ENCODE data around the gene LRRN3.
"Not testable (repeated sequence)": the region's sequence is repeated elsewhere in the genome, so short reads cannot be mapped to it uniquely, and the experiment has no call there.

Gene LRRN3

DNA sequence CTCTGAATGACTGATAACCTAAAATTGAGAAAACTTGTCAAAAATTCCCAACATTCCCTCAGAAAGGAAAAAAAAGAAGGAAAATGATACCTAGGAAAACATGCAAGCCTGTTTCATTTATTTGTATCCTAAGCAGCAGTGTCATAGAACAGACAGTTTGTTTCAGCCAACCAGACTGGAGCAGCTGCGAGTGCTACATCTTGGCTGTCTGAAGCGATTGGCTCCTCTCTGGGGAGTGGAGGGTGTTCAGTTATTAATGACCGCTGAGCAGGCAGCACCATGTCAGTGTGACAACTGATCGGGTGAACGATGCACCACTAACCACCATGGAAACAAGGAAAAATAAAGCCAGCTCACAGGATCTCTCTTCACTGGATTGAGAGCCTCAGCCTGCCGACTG lies at the start of gene LRRN3:
Gene LRRN3 (plus strand): TSS at position 282 of the 400 bp plus-strand sequence. CDS start 31,646 bp downstream, outside the sequence.
- DNase-seq (ENCODE audit: low read depth in 1 of 2, low spot score in 1 of 2): no peak

- no peak for DNase-seq (ENCODE audit: low read depth in 1 of 2, low spot score in 1 of 2)
These were observed 49.4 kb upstream of the LRRN3 start for GRCh38 chr7:111041577-111041976.

DNA sequence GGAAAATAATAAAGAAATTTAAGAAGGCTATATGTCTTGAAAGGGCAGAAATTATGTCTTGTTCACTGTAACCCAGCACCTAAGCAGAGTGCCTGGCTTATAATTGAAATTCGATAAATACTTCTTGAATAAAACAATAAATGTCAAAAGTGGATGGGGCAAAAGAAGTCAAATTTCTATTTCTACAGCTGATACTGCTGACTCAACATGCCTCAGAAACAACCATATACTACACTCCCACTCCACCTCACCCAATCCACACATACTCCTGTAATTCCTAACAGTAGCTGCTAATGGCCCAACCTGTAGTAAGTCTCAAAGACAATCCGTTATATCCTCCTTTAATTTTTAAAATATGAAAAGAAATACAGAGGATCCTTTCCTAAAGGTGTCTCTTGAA lies 48.1 kb upstream of the LRRN3 start:
- no peak for DNase-seq (ENCODE audit: low read depth in 1 of 2, low spot score in 1 of 2)

DNA sequence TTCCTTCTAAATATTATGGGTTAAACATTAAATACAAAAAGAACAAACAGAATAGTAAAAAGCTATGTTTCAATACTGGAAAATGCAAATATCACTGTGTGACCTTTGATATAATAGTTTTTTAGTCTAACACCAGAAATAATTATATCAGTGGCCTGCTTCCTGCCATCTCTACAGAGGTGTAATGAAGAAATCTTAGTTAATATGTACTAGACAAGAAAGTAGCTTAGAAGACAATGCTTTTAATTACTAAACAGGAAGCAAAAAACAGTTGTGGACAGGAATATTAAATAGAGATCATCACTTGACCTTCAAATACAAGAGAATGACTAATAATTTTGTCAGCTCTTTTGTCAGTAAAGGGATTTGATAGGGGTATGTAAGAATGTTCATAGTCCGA lies 47.4 kb upstream of the LRRN3 start:
- DNase-seq (ENCODE audit: low read depth in 1 of 2, low spot score in 1 of 2): no peak

- no peak for DNase-seq (ENCODE audit: low read depth in 1 of 2, low spot score in 1 of 2)
These were observed 45.5 kb upstream of the LRRN3 start for GRCh38 chr7:111045449-111045848.

DNA sequence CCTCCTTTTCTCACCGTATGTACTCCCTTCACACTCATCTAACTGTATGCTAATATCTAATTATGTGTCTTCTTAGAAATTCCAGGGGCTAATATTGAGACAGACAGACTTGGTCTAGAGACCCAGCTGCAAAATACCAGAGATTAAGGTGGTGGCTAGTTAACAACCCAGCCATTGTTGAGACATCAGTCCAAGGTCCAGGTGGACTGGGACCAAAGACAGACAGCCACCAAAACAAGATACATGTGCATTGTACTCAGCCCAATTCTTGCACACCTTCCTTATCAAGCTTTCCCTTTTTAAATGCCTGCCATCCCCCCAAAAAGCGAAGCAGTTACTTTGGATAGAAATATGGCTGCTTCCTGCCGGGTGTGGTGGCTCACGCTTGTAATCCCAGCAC lies 43.3 kb upstream of the LRRN3 start:
- DNase-seq (ENCODE audit: low read depth in 1 of 2, low spot score in 1 of 2): no peak

- no peak for DNase-seq (ENCODE audit: low read depth in 1 of 2, low spot score in 1 of 2)
These were observed 40.8 kb upstream of the LRRN3 start for GRCh38 chr7:111049971-111050680.

GRCh38 chr7:111050875-111051416 lies 40.0 kb upstream of the LRRN3 start:
- no peak for DNase-seq (ENCODE audit: low read depth in 1 of 2, low spot score in 1 of 2)

- DNase-seq (ENCODE audit: low read depth in 1 of 2, low spot score in 1 of 2): no peak
These were observed 39.1 kb upstream of the LRRN3 start for GRCh38 chr7:111051832-111052231.

- no peak for DNase-seq (ENCODE audit: low read depth in 1 of 2, low spot score in 1 of 2)
These were observed 37.9 kb upstream of the LRRN3 start for GRCh38 chr7:111053035-111053434.

DNA sequence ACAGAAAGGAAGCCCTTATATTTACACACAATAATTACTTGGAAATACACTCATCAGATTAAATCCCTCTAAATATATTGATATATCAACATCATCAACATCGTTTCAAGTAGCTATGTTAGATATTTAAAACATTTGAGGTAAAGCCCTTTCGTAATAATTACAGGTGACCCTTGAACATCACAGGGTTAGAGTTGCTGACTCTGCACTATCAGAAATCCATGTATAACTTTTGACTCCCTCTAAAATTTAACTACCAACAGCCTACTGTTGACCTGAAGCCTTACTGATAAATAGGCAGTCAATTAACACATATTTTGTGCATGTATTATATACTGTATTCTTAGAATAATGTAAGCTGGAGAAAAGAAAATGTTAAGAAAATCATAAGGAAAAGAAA lies 34.6 kb upstream of the LRRN3 start:
- DNase-seq (ENCODE audit: low read depth in 1 of 2, low spot score in 1 of 2): no peak

- DNase-seq (ENCODE audit: low read depth in 1 of 2, low spot score in 1 of 2): no peak
These were observed 33.9 kb upstream of the LRRN3 start for GRCh38 chr7:111057066-111057465.

GRCh38 chr7:111059833-111060232 lies 31.1 kb upstream of the LRRN3 start:
- no peak for DNase-seq (ENCODE audit: low read depth in 1 of 2, low spot score in 1 of 2)

DNA sequence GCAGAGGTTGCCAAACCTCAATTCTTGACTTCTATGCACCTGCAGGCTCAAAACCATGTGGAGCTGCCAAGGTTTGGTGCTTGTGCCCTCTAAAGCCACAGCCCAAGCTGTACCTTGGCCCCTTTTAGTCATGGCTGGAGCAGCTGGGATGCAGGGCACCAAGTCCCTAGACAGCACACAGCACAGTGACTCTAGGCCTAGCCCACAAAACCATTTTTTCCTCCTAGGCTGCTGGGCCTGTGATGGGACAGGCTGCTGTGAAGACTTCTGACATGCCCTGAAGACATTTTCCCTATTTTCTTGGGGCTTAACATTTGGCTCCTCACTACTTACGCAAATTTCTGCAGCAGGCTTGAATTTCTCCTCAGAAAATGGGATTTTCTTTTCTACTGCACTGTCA lies 27.8 kb upstream of the LRRN3 start:
- DNase-seq (ENCODE audit: low read depth in 1 of 2, low spot score in 1 of 2): no peak

DNA sequence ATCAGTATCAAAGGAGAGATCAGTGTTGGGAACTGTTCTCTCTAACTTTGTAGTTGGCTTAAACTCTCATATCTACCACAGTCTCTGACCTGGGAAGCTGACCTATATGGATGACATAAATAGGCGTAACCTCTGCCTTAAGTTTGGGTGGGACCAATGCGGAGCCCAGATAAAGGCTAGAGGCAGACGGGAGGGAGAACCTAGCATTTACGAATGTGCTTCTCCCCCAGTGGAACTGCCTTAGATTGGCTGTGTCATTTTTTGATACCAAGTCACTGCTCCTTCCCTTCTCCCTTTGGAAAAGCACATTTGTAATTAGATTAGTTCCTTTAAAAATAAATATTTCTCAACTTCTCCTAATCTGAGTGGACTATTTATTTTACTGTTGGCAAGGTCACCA lies 23.7 kb upstream of the LRRN3 start:
- DNase-seq (ENCODE audit: low read depth in 1 of 2, low spot score in 1 of 2): no peak

DNA sequence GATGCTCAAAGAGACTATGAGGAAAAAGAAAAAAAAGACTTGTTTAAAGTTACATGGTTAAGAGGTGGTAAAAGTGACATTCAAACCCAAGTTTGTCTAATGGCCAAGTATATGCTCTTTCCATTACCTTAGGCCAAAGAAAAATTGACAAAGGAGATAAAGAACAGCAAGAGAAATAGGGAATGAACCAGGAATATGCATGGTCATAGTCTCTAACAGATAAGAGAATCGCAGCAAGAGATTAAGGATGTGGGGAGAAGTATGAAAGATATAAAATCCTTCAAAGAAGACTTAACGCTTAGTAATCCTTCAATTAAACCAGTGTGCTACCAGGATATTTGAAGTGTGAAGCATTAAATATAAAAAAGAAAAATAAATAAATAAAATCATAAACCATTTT lies 23.2 kb upstream of the LRRN3 start:
- no peak for DNase-seq (ENCODE audit: low read depth in 1 of 2, low spot score in 1 of 2)

DNA sequence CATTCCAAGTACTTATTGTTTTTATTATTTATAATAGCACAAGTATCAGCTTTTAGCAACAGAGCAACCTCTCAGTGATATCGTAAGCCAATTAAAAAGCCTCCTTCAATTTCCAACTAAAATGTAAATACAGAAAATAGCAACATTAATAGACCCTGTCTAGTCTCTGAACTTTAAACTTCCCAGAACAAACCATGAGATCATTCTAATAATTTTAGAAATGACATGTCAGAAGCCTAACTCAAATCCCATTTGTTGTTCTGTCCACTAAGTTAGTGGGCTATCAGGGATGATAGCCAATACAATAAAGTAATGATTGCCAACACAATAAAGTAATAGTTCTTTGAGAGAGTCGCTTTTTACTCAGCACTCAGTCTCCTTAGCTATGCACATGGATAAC lies 22.3 kb upstream of the LRRN3 start:
- DNase-seq (ENCODE audit: low read depth in 1 of 2, low spot score in 1 of 2): no peak

GRCh38 chr7:111071556-111071955 lies 19.4 kb upstream of the LRRN3 start:
- DNase-seq (ENCODE audit: low read depth in 1 of 2, low spot score in 1 of 2): no peak

DNA sequence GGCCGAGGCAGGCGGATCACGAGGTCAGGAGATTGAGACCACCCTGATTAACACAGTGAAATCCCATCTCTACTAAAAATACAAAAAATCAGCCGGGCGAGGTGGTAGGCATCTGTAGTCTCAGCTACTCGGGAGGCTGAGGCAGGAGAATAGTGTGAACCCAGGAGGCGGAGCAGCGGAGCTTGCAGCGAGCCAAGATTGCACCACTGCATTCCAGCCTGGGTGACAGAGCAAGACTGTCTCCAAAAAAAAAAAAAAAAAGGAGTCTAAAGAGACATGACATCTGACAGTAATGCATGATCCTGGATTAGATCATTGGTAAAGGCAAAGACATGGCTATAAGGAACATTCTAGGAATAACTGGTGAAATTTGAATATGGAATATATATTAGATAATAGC lies 18.3 kb upstream of the LRRN3 start:
- DNase-seq (ENCODE audit: low read depth in 1 of 2, low spot score in 1 of 2): not testable (repeated sequence)

- no peak for DNase-seq (ENCODE audit: low read depth in 1 of 2, low spot score in 1 of 2)
These were observed 16.7 kb upstream of the LRRN3 start for GRCh38 chr7:111074071-111074747.

- no peak for DNase-seq (ENCODE audit: low read depth in 1 of 2, low spot score in 1 of 2)
These were observed 16.2 kb upstream of the LRRN3 start for GRCh38 chr7:111074748-111075146.

GRCh38 chr7:111075498-111075897 lies 15.4 kb upstream of the LRRN3 start:
- no peak for DNase-seq (ENCODE audit: low read depth in 1 of 2, low spot score in 1 of 2)

DNA sequence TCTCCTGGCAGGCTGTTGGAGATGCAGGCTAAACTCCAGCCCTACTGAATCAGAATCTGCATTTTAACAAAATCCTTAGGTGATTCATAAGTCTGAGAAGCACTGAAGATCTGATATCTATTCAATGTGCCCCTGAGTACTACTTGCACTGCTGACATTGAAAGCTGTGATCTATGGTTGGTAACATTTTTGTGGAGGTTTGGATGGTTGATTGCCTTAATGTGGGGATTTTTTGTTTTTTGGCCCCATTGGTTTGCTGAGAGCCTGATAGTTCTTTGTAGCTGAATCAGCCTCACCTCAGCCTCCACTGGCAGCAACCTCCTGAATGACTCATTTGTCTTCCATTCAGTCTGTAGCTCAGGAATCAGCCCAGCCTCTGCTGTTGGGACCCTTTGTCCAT lies 14.7 kb upstream of the LRRN3 start:
- DNase-seq (ENCODE audit: low read depth in 1 of 2, low spot score in 1 of 2): no peak
